H1 (cell line): ENCODE results near the gene G2E3. TPM values are rescaled to one million over a fixed set of nuclear protein-coding genes. Genes with fewer than 3 reads are reported as not detected.

Source experiments
- CTCF ChIA-PET: fragments of 300-600 bp; sonication (Branson Sonifier 250); formaldehyde crosslinking; loops from one replicate; lab custom pipeline; 2021; ENCODE audit not compliant: partially characterized antibody; lab: Charles Lee
- POLR2A ChIA-PET: fragments of 300-600 bp; sonication (Branson Sonifier 250); formaldehyde crosslinking; loops from one replicate; lab custom pipeline; 2021; ENCODE audit warnings: inconsistent platforms; ENCODE audit not compliant: partially characterized antibody; lab: Charles Lee
- DNase-seq, 2 experiments: peaks; one replicate each; pipeline versions ENCODE4 v3.0.0 to v3.0.0-alpha.2; 2010 to 2022; ENCODE audit warnings: low spot score in 2 of 2, low read depth in 1 of 2, mixed read lengths in 1 of 2
- FAIRE-seq: peaks from 2 replicates; lab custom pipeline; 2011; peaks lifted over from hg19 to GRCh38; lab: Jason Lieb, UNC
- H2AFZ ChIP-seq: 2 replicates; pipeline ENCODE4 v1.8.1; 2012; ENCODE audit warnings: low read length, inconsistent platforms
- H2AK5ac ChIP-seq: 2 replicates; pipeline ENCODE4 v1.6.1; 2013; ENCODE audit warnings: low read depth, low read length
- H2BK120ac ChIP-seq: replicated peaks from 2 replicates; pipeline ENCODE3; 2013; ENCODE audit warnings: low read depth, low read length, inconsistent platforms
- H2BK12ac ChIP-seq: 2 replicates; pipeline ENCODE4 v1.6.1; 2013; ENCODE audit warnings: low read depth, low read length
- H2BK15ac ChIP-seq: 2 replicates; pipeline ENCODE4 v1.6.1; 2013; ENCODE audit warnings: low read length
- H2BK20ac ChIP-seq: 2 replicates; pipeline ENCODE4 v1.6.1; 2013; ENCODE audit warnings: low read length
- H2BK5ac ChIP-seq: 2 replicates; pipeline ENCODE4 v1.6.1; 2013; ENCODE audit warnings: low read depth, low read length
- H3K14ac ChIP-seq: 2 replicates; pipeline ENCODE4 v1.6.1; 2013; ENCODE audit warnings: inconsistent platforms; ENCODE audit not compliant: insufficient read length
- H3K18ac ChIP-seq: 2 replicates; pipeline ENCODE4 v1.6.1; 2013; ENCODE audit warnings: low read length; ENCODE audit errors: extremely low read depth
- H3K23ac ChIP-seq: 2 replicates; pipeline ENCODE4 v1.6.1; 2013; ENCODE audit warnings: inconsistent platforms; ENCODE audit not compliant: insufficient read length
- H3K23me2 ChIP-seq: 2 replicates; pipeline ENCODE4 v1.6.1; 2013; ENCODE audit warnings: low read depth, low read length
- H3K27ac ChIP-seq: 2 replicates; pipeline ENCODE4 v1.6.1; 2011; ENCODE audit warnings: low read depth, low read length, inconsistent platforms
- H3K27me3 ChIP-seq, 4 experiments: replicated peaks in 1 of 4; 1 replicate in 1 of 4; 2 replicates in 3 of 4; pipeline versions ENCODE4 v1.6.1 to v1.8.1; 2011 to 2013; ENCODE audit warnings: low read length in 3 of 4, mild to moderate bottlenecking in 3 of 4, inconsistent platforms in 2 of 4, mixed read lengths in 2 of 4, moderate library complexity in 1 of 4; ENCODE audit not compliant: control insufficient read depth in 3 of 4, insufficient read depth in 3 of 4; ENCODE audit errors: extremely low read depth in 1 of 4
- H3K36me3 ChIP-seq, 4 experiments: 2 replicates each; pipeline versions ENCODE4 v1.6.1 to v1.8.1; 2011 to 2013; ENCODE audit warnings: mild to moderate bottlenecking in 4 of 4, low read length in 3 of 4, moderate library complexity in 2 of 4, control low read depth in 1 of 4, inconsistent platforms in 1 of 4; ENCODE audit not compliant: insufficient read depth in 4 of 4, control insufficient read depth in 2 of 4
- H3K4ac ChIP-seq: replicated peaks from 2 replicates; pipeline ENCODE3; 2013; ENCODE audit warnings: low read length, low read depth, mixed read lengths, inconsistent platforms; ENCODE audit not compliant: insufficient read length
- H3K4me1 ChIP-seq, 4 experiments: replicated peaks in 1 of 4; 1 replicate in 1 of 4; 2 replicates in 3 of 4; pipeline versions ENCODE4 v1.6.1 to v1.8.1; 2011 to 2013; ENCODE audit warnings: low read length in 3 of 4, inconsistent platforms in 2 of 4, mixed read lengths in 1 of 4; ENCODE audit not compliant: insufficient read depth in 4 of 4, control insufficient read depth in 3 of 4
- H3K4me2 ChIP-seq, 2 experiments: 2 replicates each; pipeline versions ENCODE4 v1.6.1 to v1.8.1; 2011 to 2013; ENCODE audit warnings: low read depth in 2 of 2, low read length in 2 of 2, control low read depth in 1 of 2, inconsistent platforms in 1 of 2, mild to moderate bottlenecking in 1 of 2; ENCODE audit not compliant: insufficient read depth in 1 of 2
- H3K4me3 ChIP-seq, 4 experiments: fragments of 200-600, 300-600 bp in 1 of 4; sonication (generic), shearing (Covaris generic), sonication (Bioruptor Twin) in 1 of 4; 2 replicates each; pipeline versions ENCODE4 v1.5.1 to v1.8.1; 2011 to 2016; ENCODE audit warnings: low read length in 4 of 4, low read depth in 3 of 4, control low read depth in 2 of 4, inconsistent platforms in 2 of 4, mild to moderate bottlenecking in 2 of 4, mixed read lengths in 1 of 4, moderate library complexity in 1 of 4; ENCODE audit not compliant: insufficient read depth in 2 of 4; ENCODE audit errors: extremely low read depth in 1 of 4
- H3K56ac ChIP-seq: replicated peaks from 2 replicates; pipeline ENCODE3; 2013; ENCODE audit warnings: low read depth, mild to moderate bottlenecking, mixed read lengths, low read length, inconsistent platforms; ENCODE audit not compliant: insufficient read length
- H3K79me1 ChIP-seq: 2 replicates; pipeline ENCODE4 v1.6.1; 2013; ENCODE audit warnings: low read depth, low read length, control low read depth
- H3K79me2 ChIP-seq, 2 experiments: 2 replicates each; pipeline versions ENCODE4 v1.6.1 to v1.8.1; 2012 to 2013; ENCODE audit warnings: low read length in 2 of 2, mild to moderate bottlenecking in 2 of 2, inconsistent platforms in 1 of 2; ENCODE audit not compliant: insufficient read depth in 2 of 2, control insufficient read depth in 1 of 2
- H3K9ac ChIP-seq, 4 experiments: replicated peaks in 1 of 4; 1 replicate in 1 of 4; 2 replicates in 3 of 4; pipeline versions ENCODE4 v1.6.1 to v1.8.1; 2011 to 2013; ENCODE audit warnings: low read depth in 3 of 4, low read length in 3 of 4, control low read depth in 2 of 4, mild to moderate bottlenecking in 2 of 4, moderate library complexity in 2 of 4, inconsistent platforms in 1 of 4; ENCODE audit errors: extremely low read depth in 1 of 4
- H3K9me3 ChIP-seq, 2 experiments: 2 replicates each; pipeline versions ENCODE4 v1.6.1 to v1.8.1; 2012 to 2013; ENCODE audit warnings: mild to moderate bottlenecking in 2 of 2, moderate library complexity in 2 of 2, control low read depth in 1 of 2, inconsistent platforms in 1 of 2, low read depth in 1 of 2, low read length in 1 of 2, mixed read lengths in 1 of 2; ENCODE audit not compliant: insufficient read depth in 2 of 2
- H4K20me1 ChIP-seq, 2 experiments: replicated peaks in 1 of 2; 2 replicates each; pipeline versions ENCODE3 to v1.8.1; 2011 to 2013; ENCODE audit warnings: inconsistent platforms in 2 of 2, low read length in 2 of 2, mild to moderate bottlenecking in 1 of 2; ENCODE audit not compliant: insufficient read depth in 2 of 2, control insufficient read depth in 1 of 2
- H4K5ac ChIP-seq: 2 replicates; pipeline ENCODE4 v1.6.1; 2013; ENCODE audit warnings: low read length, low read depth, mixed read lengths, inconsistent platforms; ENCODE audit not compliant: insufficient read length
- H4K8ac ChIP-seq: 2 replicates; pipeline ENCODE4 v1.8.0; 2013; ENCODE audit warnings: mild to moderate bottlenecking, moderate library complexity, low read length, inconsistent platforms; ENCODE audit not compliant: insufficient read depth; ENCODE audit errors: extremely low read depth
- H4K91ac ChIP-seq: replicated peaks from 2 replicates; pipeline ENCODE3; 2013; ENCODE audit warnings: low read length, mixed read lengths, inconsistent platforms; ENCODE audit not compliant: insufficient read length
- BCL11A ChIP-seq, 2 experiments: IDR thresholded peaks; one replicate each; pipeline ENCODE4 v1.6.1; 2011; ENCODE audit warnings: low read depth in 2 of 2, low read length in 2 of 2, mild to moderate bottlenecking in 2 of 2
- JUN ChIP-seq: IDR thresholded peaks from 2 replicates; pipeline ENCODE4 v1.6.1; 2011; ENCODE audit warnings: low read depth, mild to moderate bottlenecking, improper control_type of control experiment, low read length
- WGBS, 2 experiments: shearing (Covaris generic) in 1 of 2; methylation state at CpG; one replicate each; pipeline versions ENCODE4 v1.1.6 to v1.1.7; 2013 to 2015; ENCODE audit warnings: low lambda C conversion rate in 2 of 2, mixed read lengths in 2 of 2, inconsistent platforms in 1 of 2, low coverage in 1 of 2, missing lambda C conversion rate in 1 of 2; ENCODE audit not compliant: insufficient replicate concordance in 2 of 2, insufficient coverage in 1 of 2, insufficient read length in 1 of 2; ENCODE audit errors: extremely low coverage in 1 of 2, missing lambda C conversion rate in 1 of 2; 5-methylcytosine and 5-hydroxymethylcytosine counted together
- polyA plus RNA-seq, 7 experiments: library from polyadenylated mRNA; depleted of rRNA in 3 of 7; stranded (reverse) in 5 of 7; unstranded in 2 of 7; fragments of >200 nt in 5 of 7; fragments of 200-250 nt in 2 of 7; gene quantifications; 1 replicate in 5 of 7; 2 replicates in 1 of 7; 4 replicates in 1 of 7; pipeline versions ENCODE4 v1.2.1 to v1.2.3, GENCODE V29; 2011 to 2013; ENCODE audit warnings: missing spikeins in 2 of 7, mixed read lengths in 2 of 7
- total RNA-seq: library from RNA; stranded (reverse); fragmentation: NEBNext Ultra II Directional; extraction: Animal tissue kit (Norgen Biotek cat#: 25700); gene quantifications from 2 replicates; pipeline ENCODE4 v1.2.1, GENCODE V29; 2021

Gene G2E3
- total and polyA plus RNA-seq, 2 of the 8 experiments (the other 6 are each of a cell fraction or from before 2014, with no cell fraction given), result 9.2 to 72.0 TPM

GRCh38 chr14:30517737-30518136 lies 41.2 kb upstream of the G2E3 start:
- Histone ChIP-seq H4K8ac (no peak overlapping the region), H3K79me1 (no peaks in the 10 kb centered on the region), H3K23me2 (peaks cover 2% of the 10 kb centered on the region), H2AK5ac (no peak overlapping the region), H3K36me3 (no peaks in the 10 kb centered on the region), H3K27ac (no peak overlapping the region), H4K20me1 (no peaks in the 10 kb centered on the region), H4K5ac (no peak overlapping the region), H3K4me2 (no peak overlapping the region), H4K91ac (no peak overlapping the region), H3K79me2 (no peaks in the 10 kb centered on the region), H2BK5ac (no peak overlapping the region), H3K4me1 (no peaks in the 10 kb centered on the region; a peak in 1 of 7 replicates), H3K4me3 (no peak overlapping the region), H3K14ac (no peak overlapping the region), H3K23ac (no peak overlapping the region), H2BK120ac (no peak overlapping the region), H3K4ac (no peak overlapping the region), H3K9ac (no peak overlapping the region), H3K18ac (no peak overlapping the region), H3K9me3 (no peaks in the 10 kb centered on the region), H3K27me3 (no peaks in the 10 kb centered on the region), H2AFZ (no peak overlapping the region), H2BK20ac (no peak overlapping the region), H2BK12ac (no peak overlapping the region), H2BK15ac (no peak overlapping the region), H3K56ac (no peak overlapping the region)
- DNase-seq (no peak), FAIRE-seq (no peak)
- no peak for TF ChIP-seq BCL11A (IDR thresholded peaks at IDR 0.05; ENCODE audit: low read depth in 2 of 2, low read length in 2 of 2)
- TF ChIP-seq JUN, result no peak
- WGBS, 2 experiments, result 93% methylated on average over 2 of the region's 2 CpGs; no CpG with 5 or more reads in 1 of the 2 experiments
- ChIA-PET POLR2A (no interaction called here), CTCF (interaction anchor here (1.7 kb wide), 1 partner anchor 247 kb away, joined by 5 read pairs; no protein-coding TSS in a partner anchor)
